Chondrocyte (in vitro differentiated cells): ENCODE measurements around the gene UBXN6. TPM values are rescaled to one million over a fixed set of nuclear protein-coding genes. Genes with fewer than 3 reads are reported as not detected.

Source experiments
- DNase-seq: peaks from one replicate; pipeline ENCODE4 v3.0.0; 2021; ENCODE audit warnings: mixed read lengths, low spot score
- H3K27ac Mint-ChIP-seq: one replicate; pipeline ENCODE4 v1.8.0; 2021; ENCODE audit warnings: mild to moderate bottlenecking, moderate library complexity, mixed read lengths; ENCODE audit not compliant: unreplicated experiment
- H3K27me3 Mint-ChIP-seq: 2 replicates; pipeline ENCODE4 v1.8.0; 2021; ENCODE audit warnings: low read depth, mixed read lengths
- H3K36me3 Mint-ChIP-seq: 2 replicates; pipeline ENCODE4 v1.8.0; 2021; ENCODE audit warnings: low read depth, mixed read lengths
- H3K4me1 Mint-ChIP-seq: 2 replicates; pipeline ENCODE4 v1.8.0; 2021; ENCODE audit warnings: low read depth, mild to moderate bottlenecking, mixed read lengths
- H3K4me3 Mint-ChIP-seq: one replicate; pipeline ENCODE4 v1.8.0; 2021; ENCODE audit warnings: mild to moderate bottlenecking, moderate library complexity, mixed read lengths; ENCODE audit not compliant: unreplicated experiment
- H3K9me3 Mint-ChIP-seq: 2 replicates; pipeline ENCODE4 v1.8.0; 2021; ENCODE audit warnings: low read depth, mixed read lengths
- total RNA-seq: library from RNA; stranded (reverse); gene quantifications from 3 replicates; pipeline ENCODE4 v1.2.1, GENCODE V29; 2021
- TF ChIP-seq, protein P1 (sequence below): fragments of 200-600 bp; sonication (generic); IDR thresholded peaks from 2 replicates; pipeline ENCODE4 v1.5.0; 2021; ENCODE audit warnings: antibody characterized with exemption, mild to moderate bottlenecking, moderate library complexity

Gene UBXN6
- total RNA-seq, 1 donor from 2014 or later: 86.9 TPM

DNA sequence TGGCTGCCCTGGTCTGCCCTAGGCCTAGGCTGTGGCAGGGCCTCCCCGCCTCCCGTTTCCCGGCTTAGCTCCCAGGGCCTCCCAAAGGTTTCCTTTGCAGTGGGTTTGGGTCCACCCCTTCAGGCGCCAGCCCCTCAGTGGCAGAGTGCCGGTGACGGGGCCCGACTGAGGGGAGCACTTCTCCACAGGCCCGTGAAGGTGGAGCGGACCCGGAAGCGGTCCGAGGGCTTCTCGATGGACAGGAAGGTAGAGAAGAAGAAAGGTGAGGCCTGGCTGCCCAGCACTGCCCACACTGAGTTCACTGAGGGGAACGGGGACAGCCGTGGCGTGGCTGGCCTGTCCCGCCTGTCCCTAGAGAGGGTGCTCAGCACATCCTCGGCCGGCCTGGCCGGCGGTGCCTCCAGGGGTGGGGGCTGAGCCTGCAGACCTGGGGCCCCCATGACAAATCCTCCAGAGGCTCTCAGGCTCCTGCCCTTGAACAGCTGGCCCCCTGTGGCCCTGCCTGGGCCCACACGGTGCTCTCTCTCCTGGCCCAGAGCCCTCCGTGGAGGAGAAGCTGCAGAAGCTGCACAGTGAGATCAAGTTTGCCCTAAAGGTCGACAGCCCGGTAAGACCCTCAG is 40.3 kb upstream of the UBXN6 start:
- TF ChIP-seq, protein P1, sequence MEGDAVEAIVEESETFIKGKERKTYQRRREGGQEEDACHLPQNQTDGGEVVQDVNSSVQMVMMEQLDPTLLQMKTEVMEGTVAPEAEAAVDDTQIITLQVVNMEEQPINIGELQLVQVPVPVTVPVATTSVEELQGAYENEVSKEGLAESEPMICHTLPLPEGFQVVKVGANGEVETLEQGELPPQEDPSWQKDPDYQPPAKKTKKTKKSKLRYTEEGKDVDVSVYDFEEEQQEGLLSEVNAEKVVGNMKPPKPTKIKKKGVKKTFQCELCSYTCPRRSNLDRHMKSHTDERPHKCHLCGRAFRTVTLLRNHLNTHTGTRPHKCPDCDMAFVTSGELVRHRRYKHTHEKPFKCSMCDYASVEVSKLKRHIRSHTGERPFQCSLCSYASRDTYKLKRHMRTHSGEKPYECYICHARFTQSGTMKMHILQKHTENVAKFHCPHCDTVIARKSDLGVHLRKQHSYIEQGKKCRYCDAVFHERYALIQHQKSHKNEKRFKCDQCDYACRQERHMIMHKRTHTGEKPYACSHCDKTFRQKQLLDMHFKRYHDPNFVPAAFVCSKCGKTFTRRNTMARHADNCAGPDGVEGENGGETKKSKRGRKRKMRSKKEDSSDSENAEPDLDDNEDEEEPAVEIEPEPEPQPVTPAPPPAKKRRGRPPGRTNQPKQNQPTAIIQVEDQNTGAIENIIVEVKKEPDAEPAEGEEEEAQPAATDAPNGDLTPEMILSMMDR: no peak
- Mint-ChIP-seq H3K36me3 (peaks cover 10% of the 10 kb centered on the region), H3K4me1 (no peaks in the 10 kb centered on the region), H3K27me3 (no peaks in the 10 kb centered on the region), H3K27ac (no peak overlapping the region), H3K9me3 (no peaks in the 10 kb centered on the region), H3K4me3 (no peak overlapping the region)
- DNase-seq: no peak

DNA sequence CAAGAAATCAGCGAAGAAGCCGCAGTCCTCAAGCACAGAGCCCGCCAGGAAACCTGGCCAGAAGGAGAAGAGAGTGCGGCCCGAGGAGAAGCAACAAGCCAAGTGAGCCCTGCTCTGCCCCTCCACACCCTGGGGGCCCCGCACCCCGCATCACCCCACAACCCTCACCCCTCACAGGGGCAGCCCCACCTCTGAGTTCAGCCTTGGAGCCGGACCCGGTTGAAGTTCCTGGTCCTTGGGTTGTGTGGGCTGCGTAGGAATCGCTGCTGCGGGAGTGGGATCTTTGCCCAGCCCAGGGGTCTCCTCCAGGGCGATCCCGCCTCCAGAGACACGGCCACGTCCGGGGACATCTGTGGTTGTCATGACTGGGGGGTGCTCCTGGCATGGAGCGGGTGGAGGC is 38.7 kb upstream of the UBXN6 start:
- no peaks in the 10 kb centered on the region for H3K4me1 Mint-ChIP-seq
- TF ChIP-seq, protein P1: no peak
- DNase-seq: no peak
- H3K4me3 Mint-ChIP-seq: no peak overlapping the region
- H3K9me3 Mint-ChIP-seq: no peaks in the 10 kb centered on the region
- H3K27me3 Mint-ChIP-seq: no peaks in the 10 kb centered on the region
- peaks cover 10% of the 10 kb centered on the region for H3K36me3 Mint-ChIP-seq
- H3K27ac Mint-ChIP-seq: no peak overlapping the region

GRCh38 chr19:4495471-4495870 is 37.9 kb upstream of the UBXN6 start:
- no peak overlapping the region for H3K27ac Mint-ChIP-seq
- H3K4me1 Mint-ChIP-seq: no peaks in the 10 kb centered on the region
- no peaks in the 10 kb centered on the region for H3K9me3 Mint-ChIP-seq
- H3K36me3 Mint-ChIP-seq: peaks cover 9% of the 10 kb centered on the region
- no peak for DNase-seq
- no peak overlapping the region for H3K4me3 Mint-ChIP-seq
- H3K27me3 Mint-ChIP-seq: no peaks in the 10 kb centered on the region
- TF ChIP-seq, protein P1: peak; percentile 18

DNA sequence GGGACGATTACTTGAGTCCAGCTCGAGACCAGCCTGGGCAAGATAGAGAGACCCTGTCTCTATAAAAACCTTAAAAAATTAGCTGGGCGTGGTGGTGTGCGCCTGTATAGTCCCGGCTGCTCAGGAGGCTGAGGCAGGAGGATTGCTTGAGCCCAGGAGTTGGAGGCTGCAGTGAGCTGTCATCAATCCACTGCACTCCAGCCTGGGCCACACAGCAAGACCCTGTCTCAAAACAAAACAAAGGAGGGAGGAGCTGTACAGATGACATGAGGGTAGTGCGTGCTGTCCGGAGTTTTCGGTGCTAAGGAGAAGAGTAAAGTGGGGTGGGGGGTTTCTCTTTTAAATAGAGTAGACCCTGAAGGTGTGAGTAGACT is 37.1 kb upstream of the UBXN6 start:
- Mint-ChIP-seq H3K9me3 (no peaks in the 10 kb centered on the region), H3K27me3 (no peaks in the 10 kb centered on the region), H3K27ac (no peak overlapping the region), H3K4me1 (no peaks in the 10 kb centered on the region), H3K4me3 (no peak overlapping the region), H3K36me3 (peaks cover 11% of the 10 kb centered on the region)
- TF ChIP-seq, protein P1: no peak
- no peak for DNase-seq

DNA sequence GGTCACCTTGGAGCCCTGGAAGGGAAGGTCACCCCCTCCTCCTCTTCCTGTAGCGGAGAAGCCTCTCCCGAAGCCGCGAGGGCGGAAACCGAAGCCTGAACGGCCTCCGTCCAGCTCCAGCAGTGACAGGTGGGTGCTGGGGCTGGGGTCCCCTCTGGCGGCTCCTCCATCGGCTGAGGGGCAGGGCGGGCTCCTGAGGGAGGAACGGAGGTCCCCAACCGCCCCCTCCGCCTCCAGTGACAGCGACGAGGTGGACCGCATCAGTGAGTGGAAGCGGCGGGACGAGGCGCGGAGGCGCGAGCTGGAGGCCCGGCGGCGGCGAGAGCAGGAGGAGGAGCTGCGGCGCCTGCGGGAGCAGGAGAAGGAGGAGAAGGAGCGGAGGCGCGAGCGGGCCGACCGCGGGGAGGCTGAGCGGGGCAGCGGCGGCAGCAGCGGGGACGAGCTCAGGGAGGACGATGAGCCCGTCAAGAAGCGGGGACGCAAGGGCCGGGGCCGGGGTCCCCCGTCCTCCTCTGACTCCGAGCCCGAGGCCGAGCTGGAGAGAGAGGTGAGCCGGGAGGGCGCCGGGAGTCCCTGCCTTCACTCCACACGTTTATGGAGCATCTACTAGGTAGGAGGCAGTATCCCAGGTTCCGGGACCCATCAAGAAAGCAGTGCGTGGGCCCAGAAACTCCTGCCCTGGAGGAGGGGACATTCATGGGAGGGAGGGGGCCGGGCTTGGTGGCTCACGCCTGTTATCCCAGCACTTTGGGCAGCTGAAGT is 36.5 kb upstream of the UBXN6 start:
- no peaks in the 10 kb centered on the region for H3K4me1 Mint-ChIP-seq
- no peak overlapping the region for H3K4me3 Mint-ChIP-seq
- no peaks in the 10 kb centered on the region for H3K9me3 Mint-ChIP-seq
- H3K27ac Mint-ChIP-seq: no peak overlapping the region
- TF ChIP-seq, protein P1: no peak
- DNase-seq: peak; percentile 90
- H3K27me3 Mint-ChIP-seq: no peaks in the 10 kb centered on the region
- peaks cover 12% of the 10 kb centered on the region for H3K36me3 Mint-ChIP-seq
